Stimulated activated CD8-positive, alpha-beta memory T cell treated with anti-CD3 and anti-CD28 coated beads, Interleukin-2, amount 100 ng/mL, for 48 hours (primary cell): Measurements from ENCODE around the gene RPRD1B.

ENCODE experiments used
- DNase-seq, 2 donors: peaks; one replicate each; pipeline ENCODE4 v3.0.0-alpha.2; 2020; ENCODE audit warnings: low read depth in 2 of 2

RPRD1B gene

GRCh38 chr20:38135271-38135650 lies 101.7 kb downstream of the RPRD1B start:
- no peak for DNase-seq

DNA sequence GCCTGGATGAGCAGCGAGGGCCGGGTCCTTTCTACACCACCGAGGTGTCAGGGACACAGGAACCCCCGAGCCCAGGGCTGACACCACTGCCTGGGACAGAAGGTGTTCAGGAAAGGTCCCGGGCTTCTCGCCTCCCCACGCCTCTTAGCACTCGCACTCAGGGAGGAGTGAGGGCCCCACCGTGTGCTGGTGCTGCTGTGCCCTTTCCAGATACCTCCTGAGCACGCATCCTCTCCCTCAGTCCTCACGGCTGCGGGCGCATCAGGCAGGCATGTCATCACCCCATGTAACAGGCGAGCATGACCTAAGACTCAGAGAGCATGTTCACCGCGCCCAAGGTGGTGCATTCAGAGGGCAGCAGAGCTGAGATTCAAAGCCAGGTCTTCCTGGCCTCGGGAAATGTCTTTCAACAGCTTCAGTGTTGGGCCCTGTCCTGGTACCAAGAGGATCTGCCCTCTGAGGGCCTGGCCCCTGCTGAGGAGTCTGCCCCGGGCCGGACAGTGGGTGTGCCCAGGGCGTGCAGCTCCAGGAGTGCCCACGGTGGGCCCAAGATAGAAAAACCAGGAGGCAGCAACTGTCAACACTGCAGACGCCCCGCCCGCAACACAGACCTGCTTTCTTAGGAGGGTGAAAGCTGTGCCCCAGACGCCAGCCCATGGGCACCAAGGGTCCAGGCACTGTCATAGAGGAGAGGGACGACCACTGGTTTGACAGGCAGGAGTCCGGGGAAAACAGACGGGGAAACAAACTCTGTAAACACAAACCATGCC lies 102.3 kb downstream of the RPRD1B start:
- DNase-seq, result no peak

DNA sequence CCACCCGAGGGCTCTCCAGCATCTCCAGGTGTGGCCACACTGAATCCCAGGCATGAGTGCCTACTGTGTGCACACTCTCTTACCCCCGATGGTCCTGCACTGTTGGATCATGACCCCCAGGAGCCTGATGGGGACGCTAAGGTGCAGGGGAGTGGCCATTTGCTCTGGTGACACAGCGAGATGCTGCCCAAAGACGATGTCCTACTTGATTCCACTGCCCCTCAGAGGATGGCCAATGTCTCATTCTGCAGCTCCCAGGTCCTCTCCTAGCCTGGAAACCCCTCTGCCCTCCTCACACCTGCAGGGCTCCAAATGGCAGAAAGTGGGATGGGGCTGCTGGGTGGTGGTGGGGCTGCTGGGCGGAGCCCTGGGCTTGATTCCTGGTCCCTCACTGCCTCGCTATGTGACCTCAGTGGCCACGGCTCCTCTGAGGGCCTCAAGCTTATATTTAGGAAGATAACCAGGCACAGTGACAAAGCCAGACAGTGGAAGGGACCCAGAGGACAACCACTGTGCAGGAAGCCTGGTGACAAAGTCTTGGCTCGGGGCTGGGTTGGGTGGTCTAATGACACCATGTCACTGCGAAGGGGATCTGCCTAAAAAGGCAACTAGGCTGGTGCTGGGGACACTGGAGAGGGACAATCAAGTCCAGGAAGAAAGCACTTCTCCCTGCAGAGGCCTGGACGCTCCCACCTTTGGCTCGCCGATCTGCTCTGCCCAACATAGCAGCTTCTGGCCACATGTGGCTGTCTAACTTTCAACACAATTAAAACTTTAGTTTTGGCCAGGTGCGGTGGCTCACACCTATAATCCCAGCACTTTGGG lies 103.1 kb downstream of the RPRD1B start:
- DNase-seq, result no peak

- DNase-seq, result no peak
Observed at GRCh38 chr20:38137441-38138037, 104.0 kb downstream of the RPRD1B start.

DNA sequence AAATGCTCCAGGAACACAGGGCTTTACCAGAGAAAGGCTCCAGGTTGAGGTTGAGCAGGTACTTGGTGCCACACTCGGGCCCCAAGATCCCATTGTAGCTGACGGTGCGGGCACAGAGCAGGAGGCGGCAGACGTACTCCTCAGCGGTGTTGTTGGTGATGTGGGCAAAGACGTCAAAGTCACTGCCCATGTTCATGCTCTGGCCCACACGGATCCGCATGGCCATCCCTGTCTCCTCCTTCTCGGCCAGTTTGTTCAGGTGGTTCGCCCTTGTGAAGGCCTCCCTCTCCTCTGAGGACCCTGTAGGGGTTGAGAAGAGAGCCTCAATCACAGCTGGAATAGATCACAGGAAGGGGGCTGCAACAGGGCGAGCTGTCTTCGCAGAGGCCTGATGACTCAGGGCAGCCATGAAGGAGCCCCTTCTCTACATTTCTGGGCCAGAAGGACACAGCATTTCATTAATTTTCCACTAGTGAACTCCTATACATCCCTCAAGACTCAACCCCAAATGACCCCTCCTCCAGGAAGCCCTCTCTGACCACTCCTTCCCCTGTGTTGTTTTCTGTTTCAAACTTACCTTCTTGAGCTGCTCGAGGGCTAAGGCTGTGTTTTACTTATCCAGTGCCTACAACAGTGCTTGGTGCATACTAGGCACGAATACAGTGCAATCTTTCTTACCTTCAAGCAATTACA lies 104.7 kb downstream of the RPRD1B start:
- no peak for DNase-seq

DNA sequence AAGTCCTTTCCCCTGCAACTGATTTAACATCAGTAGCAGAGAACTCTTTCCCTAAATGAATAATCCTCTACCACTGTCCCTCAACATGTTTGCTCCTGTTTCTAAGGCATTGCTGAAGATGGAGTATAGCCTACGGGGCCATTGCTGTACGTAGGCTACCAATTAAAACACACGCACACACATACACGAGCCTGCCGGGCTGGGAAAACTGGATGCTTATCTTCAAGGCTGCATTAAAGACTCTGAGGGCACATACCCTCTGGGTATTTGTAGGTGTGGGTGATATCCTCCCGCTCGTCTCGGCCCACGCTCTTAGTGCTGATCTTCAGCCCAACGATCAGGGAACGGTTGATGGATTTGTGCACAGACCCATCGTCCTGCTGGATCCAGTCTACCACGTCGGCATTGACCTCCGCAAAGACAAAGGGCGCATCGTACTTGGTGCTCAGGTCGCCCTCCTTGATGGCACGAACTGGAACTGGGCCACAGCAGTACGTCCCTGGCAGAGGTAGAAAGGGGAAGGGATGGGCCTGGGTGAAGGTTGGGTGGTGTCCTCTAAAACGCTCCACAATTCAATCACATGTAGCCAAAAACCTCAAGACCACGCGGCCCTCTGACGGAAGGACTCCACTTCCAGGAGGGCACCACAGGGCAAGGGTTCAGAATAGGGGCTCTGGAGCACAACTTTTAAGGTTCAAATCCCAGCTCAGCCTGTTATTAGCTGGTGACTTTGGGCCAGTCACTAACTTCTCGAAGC lies 105.8 kb downstream of the RPRD1B start:
- no peak for DNase-seq

DNA sequence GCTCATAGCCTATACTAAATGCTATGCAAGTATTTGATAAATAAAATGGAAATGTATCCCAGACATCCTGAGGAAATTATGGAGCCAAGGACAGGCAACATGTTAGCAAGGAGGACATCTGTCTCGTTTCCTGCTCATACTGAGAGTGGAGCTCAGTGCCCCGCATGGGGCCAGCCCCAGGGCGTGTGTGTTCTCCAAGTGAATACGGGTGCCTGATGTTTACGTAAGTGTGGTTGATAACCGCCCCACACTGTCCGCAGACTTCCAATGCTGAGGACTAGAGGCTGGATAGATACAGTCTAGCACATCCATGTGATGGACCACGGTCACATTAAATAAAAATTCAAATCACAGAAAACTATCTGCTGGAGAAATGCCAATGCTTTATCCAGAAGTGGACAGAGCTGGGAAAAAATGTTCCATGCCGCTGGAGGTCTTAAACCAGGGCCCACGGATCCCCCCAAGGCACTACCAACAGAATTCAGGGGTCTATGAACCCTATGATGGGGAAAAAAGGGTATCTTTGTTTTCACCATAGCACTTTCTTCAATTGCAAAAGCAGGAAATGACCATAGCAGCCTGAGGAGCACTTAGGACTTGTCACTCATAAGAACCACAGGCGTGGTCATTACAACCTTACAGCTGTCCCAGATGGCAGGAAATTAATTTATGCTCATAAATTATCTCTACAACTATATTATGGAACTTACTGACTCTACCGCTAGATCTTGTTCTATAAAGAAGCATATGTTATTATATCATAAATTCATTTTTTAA lies 106.6 kb downstream of the RPRD1B start:
- no peak for DNase-seq

- no peak for DNase-seq
Observed at GRCh38 chr20:38141204-38141888, 107.8 kb downstream of the RPRD1B start.
